Islet precursor cell (in vitro differentiated cells): ENCODE results near the gene NEK1.
A peak's percentile ranks its signal among the peaks of the same experiment; 100 is the strongest.

Experiments
- DNase-seq: peaks from one replicate; pipeline ENCODE4 v3.0.0-alpha.2; 2018

Gene NEK1

GRCh38 chr4:169611991-169612870 is at the start of gene NEK1:
Gene NEK1, minus strand, starts transcription at chr4:169612583. Its CDS starts 9,953 bp downstream, at chr4:169602630.
- DNase-seq: peak; percentile 93

GRCh38 chr4:169661761-169662160 is 49.4 kb upstream of the NEK1 start:
- DNase-seq: no peak

- no peak for DNase-seq
Measured at GRCh38 chr4:169660929-169661328, 48.5 kb upstream of the NEK1 start.

- DNase-seq: peak; percentile 97
Measured at GRCh38 chr4:169659716-169660670, 47.6 kb upstream of the NEK1 start.

- DNase-seq: no peak
Measured at GRCh38 chr4:169658975-169659715, 46.8 kb upstream of the NEK1 start.

GRCh38 chr4:169658196-169658595 is 45.8 kb upstream of the NEK1 start:
- DNase-seq: no peak

- no peak for DNase-seq
Measured at GRCh38 chr4:169657470-169658107, 45.2 kb upstream of the NEK1 start.

GRCh38 chr4:169655401-169655800 is 43.0 kb upstream of the NEK1 start:
- no peak for DNase-seq

GRCh38 chr4:169652535-169652934 is 40.2 kb upstream of the NEK1 start:
- no peak for DNase-seq

- no peak for DNase-seq
Measured at GRCh38 chr4:169650227-169650936, 38.0 kb upstream of the NEK1 start.

GRCh38 chr4:169649545-169650226 is 37.3 kb upstream of the NEK1 start:
- no peak for DNase-seq

- no peak for DNase-seq
Measured at GRCh38 chr4:169645627-169646026, 33.2 kb upstream of the NEK1 start.

GRCh38 chr4:169644802-169645201 is 32.4 kb upstream of the NEK1 start:
- no peak for DNase-seq

- no peak for DNase-seq
Measured at GRCh38 chr4:169640261-169640870, 28.0 kb upstream of the NEK1 start.

- DNase-seq: no peak
Measured at GRCh38 chr4:169634975-169635374, 22.6 kb upstream of the NEK1 start.

GRCh38 chr4:169632896-169633295 is 20.5 kb upstream of the NEK1 start:
- no peak for DNase-seq

GRCh38 chr4:169630069-169630468 is 17.7 kb upstream of the NEK1 start:
- no peak for DNase-seq

- no peak for DNase-seq
Measured at GRCh38 chr4:169628579-169628978, 16.2 kb upstream of the NEK1 start.

GRCh38 chr4:169627307-169627706 is 14.9 kb upstream of the NEK1 start:
- DNase-seq: no peak
